Mesenchymal stem cell (in vitro differentiated cells and primary cell): ENCODE measurements around the gene DDAH1.
"Not testable (repeated sequence)": the region's sequence is repeated elsewhere in the genome, so short reads cannot be mapped to it uniquely, and the experiment has no call there.

Experiments used
- DNase-seq: peaks from one replicate; pipeline ENCODE4 v3.0.0-alpha.2; 2013
- H2AFZ ChIP-seq: one replicate; pipeline ENCODE4 v1.6.1; 2013; ENCODE audit warnings: low read depth, mild to moderate bottlenecking, control low read depth, inconsistent platforms, low read length, moderate library complexity
- H2AK5ac ChIP-seq: 2 replicates; pipeline ENCODE4 v1.6.1; 2013; ENCODE audit warnings: low read length, moderate library complexity, mild to moderate bottlenecking, inconsistent platforms; ENCODE audit not compliant: severe bottlenecking
- H2BK120ac ChIP-seq: one replicate; pipeline ENCODE4 v1.6.1; 2013; ENCODE audit warnings: low read depth, mild to moderate bottlenecking, inconsistent platforms, low read length, moderate library complexity
- H2BK12ac ChIP-seq, 2 experiments: one replicate each; pipeline ENCODE4 v1.6.1; 2013; ENCODE audit warnings: inconsistent platforms in 2 of 2, low read length in 2 of 2, mild to moderate bottlenecking in 2 of 2, moderate library complexity in 2 of 2, control low read depth in 1 of 2
- H2BK15ac ChIP-seq: one replicate; pipeline ENCODE4 v1.6.1; 2013; ENCODE audit warnings: mild to moderate bottlenecking, low read depth, inconsistent platforms; ENCODE audit not compliant: poor library complexity, severe bottlenecking
- H2BK5ac ChIP-seq: 2 replicates; pipeline ENCODE4 v1.6.1; 2013; ENCODE audit warnings: low read depth, mild to moderate bottlenecking, low read length, control low read depth, inconsistent platforms; ENCODE audit not compliant: poor library complexity, severe bottlenecking
- H3K14ac ChIP-seq, 2 experiments: one replicate each; pipeline ENCODE4 v1.6.1; 2013; ENCODE audit warnings: inconsistent platforms in 2 of 2, low read length in 2 of 2, control low read depth in 1 of 2, mild to moderate bottlenecking in 1 of 2, moderate library complexity in 1 of 2
- H3K18ac ChIP-seq, 2 experiments: one replicate each; pipeline ENCODE4 v1.6.1; 2013; ENCODE audit warnings: inconsistent platforms in 2 of 2, low read length in 2 of 2, control low read depth in 1 of 2, low read depth in 1 of 2, mild to moderate bottlenecking in 1 of 2
- H3K23ac ChIP-seq, 2 experiments: one replicate each; pipeline ENCODE4 v1.6.1; 2013; ENCODE audit warnings: inconsistent platforms in 2 of 2, low read length in 2 of 2, mild to moderate bottlenecking in 2 of 2, moderate library complexity in 2 of 2, control low read depth in 1 of 2
- H3K27ac ChIP-seq: 2 replicates; pipeline ENCODE4 v1.5.1; 2013; ENCODE audit warnings: mild to moderate bottlenecking, moderate library complexity, low read length, control low read depth, inconsistent platforms; ENCODE audit not compliant: poor library complexity, severe bottlenecking
- H3K27me3 ChIP-seq, 2 experiments: 2 replicates each; pipeline versions ENCODE4 v1.6.1 to v1.7.0; 2013; ENCODE audit warnings: low read length in 2 of 2, mild to moderate bottlenecking in 2 of 2, moderate library complexity in 2 of 2, control low read depth in 1 of 2, inconsistent platforms in 1 of 2; ENCODE audit not compliant: control insufficient read depth in 1 of 2, insufficient read depth in 1 of 2
- H3K36me3 ChIP-seq, 2 experiments: 2 replicates each; pipeline versions ENCODE4 v1.6.1 to v1.7.0; 2013; ENCODE audit warnings: low read length in 2 of 2, control low read depth in 1 of 2, inconsistent platforms in 1 of 2, low read depth in 1 of 2, mild to moderate bottlenecking in 1 of 2; ENCODE audit not compliant: insufficient read depth in 2 of 2, control insufficient read depth in 1 of 2
- H3K4ac ChIP-seq, 2 experiments: one replicate each; pipeline ENCODE4 v1.6.1; 2013; ENCODE audit warnings: inconsistent platforms in 2 of 2, low read length in 2 of 2, mild to moderate bottlenecking in 2 of 2, moderate library complexity in 2 of 2, control low read depth in 1 of 2, low read depth in 1 of 2
- H3K4me1 ChIP-seq: 2 replicates; pipeline ENCODE4 v1.6.1; 2013; ENCODE audit warnings: low read depth, low read length, control low read depth; ENCODE audit not compliant: control insufficient read depth, insufficient read depth
- H3K4me2 ChIP-seq: 2 replicates; pipeline ENCODE4 v1.6.1; 2013; ENCODE audit warnings: low read length, mild to moderate bottlenecking, inconsistent platforms; ENCODE audit not compliant: poor library complexity, severe bottlenecking
- H3K4me3 ChIP-seq, 2 experiments: 2 replicates each; pipeline versions ENCODE4 v1.5.1 to v1.7.0; 2013; ENCODE audit warnings: low read length in 2 of 2, mild to moderate bottlenecking in 2 of 2, control low read depth in 1 of 2, low read depth in 1 of 2; ENCODE audit not compliant: insufficient read depth in 1 of 2
- H3K79me1 ChIP-seq: replicated peaks from 2 replicates; pipeline ENCODE4 v1.6.1; 2013; ENCODE audit warnings: mild to moderate bottlenecking, control low read depth, low read length, inconsistent platforms; ENCODE audit not compliant: poor library complexity, severe bottlenecking
- H3K9ac ChIP-seq: 2 replicates; pipeline ENCODE4 v1.7.0; 2013; ENCODE audit warnings: mild to moderate bottlenecking, low read length, moderate library complexity
- H3K9me3 ChIP-seq: 2 replicates; pipeline ENCODE4 v1.7.0; 2013; ENCODE audit warnings: mild to moderate bottlenecking, low read length; ENCODE audit not compliant: control insufficient read depth
- H4K8ac ChIP-seq: one replicate; pipeline ENCODE4 v1.6.1; 2013; ENCODE audit warnings: inconsistent platforms, mild to moderate bottlenecking, low read length, moderate library complexity
- H4K91ac ChIP-seq: one replicate; pipeline ENCODE4 v1.6.1; 2013; ENCODE audit warnings: mild to moderate bottlenecking, low read length, inconsistent platforms
- WGBS: methylation state at CpG from one replicate; pipeline ENCODE4 v1.1.7; 2013; ENCODE audit warnings: mixed read lengths; 5-methylcytosine and 5-hydroxymethylcytosine counted together

DDAH1 gene

GRCh38 chr1:85347275-85347674 lies 117.7 kb downstream of the DDAH1 start:
- DNase-seq, H2BK120ac ChIP-seq, H2BK12ac ChIP-seq, H3K9ac ChIP-seq, H3K4ac ChIP-seq, H3K18ac ChIP-seq, H3K4me3 ChIP-seq, H2BK15ac ChIP-seq, H4K91ac ChIP-seq, H2BK5ac ChIP-seq, H3K9me3 ChIP-seq, H3K27me3 ChIP-seq, H3K14ac ChIP-seq, H3K23ac ChIP-seq, H2AK5ac ChIP-seq, H3K27ac ChIP-seq, H3K4me1 ChIP-seq, H2AFZ ChIP-seq, H4K8ac ChIP-seq, H3K4me2 ChIP-seq: not testable (repeated sequence)
- 100% methylated on average over 1 of the region's 4 CpGs for WGBS
- Histone ChIP-seq H3K36me3 (peaks cover 7 to 41% of the 10 kb centered on the region in 2 experiments), H3K79me1 (peaks cover 22% of the 10 kb centered on the region)

- no peak overlapping the region for H3K18ac ChIP-seq
- H3K14ac ChIP-seq = no peak overlapping the region
- H2AFZ ChIP-seq = no peak overlapping the region
- peak overlapping the region; percentile 53 for H3K9ac ChIP-seq
- peak overlapping the region; percentile 83 for H4K91ac ChIP-seq
- peak; percentile 52 for DNase-seq
- no peak overlapping the region for H3K4ac ChIP-seq
- no peak overlapping the region for H2BK5ac ChIP-seq
- no peak overlapping the region for H2AK5ac ChIP-seq
- peak overlapping the region; percentile 89 for H3K27ac ChIP-seq
- no peak overlapping the region for H4K8ac ChIP-seq
- no peak overlapping the region for H3K4me2 ChIP-seq
- peaks cover 3 to 17% of the 10 kb centered on the region in 2 experiments for H3K36me3 ChIP-seq
- H3K79me1 ChIP-seq = peaks cover 24% of the 10 kb centered on the region
- no peak overlapping the region for H2BK120ac ChIP-seq
- no peak overlapping the region for H2BK15ac ChIP-seq
- no peak overlapping the region for H3K4me3 ChIP-seq
- H3K9me3 ChIP-seq = no peaks in the 10 kb centered on the region
- H3K23ac ChIP-seq = no peak overlapping the region
- H3K4me1 ChIP-seq = peaks cover 1% of the 10 kb centered on the region
- WGBS = 6% methylated on average over 3 of the region's 3 CpGs
- H3K27me3 ChIP-seq = no peaks in the 10 kb centered on the region
- H2BK12ac ChIP-seq = no peak overlapping the region
Measured at GRCh38 chr1:85344256-85344694, 120.7 kb downstream of the DDAH1 start.

GRCh38 chr1:85343612-85344255 lies 121.2 kb downstream of the DDAH1 start:
- Histone ChIP-seq H2BK120ac (no peak overlapping the region), H3K23ac (no peak overlapping the region), H3K9me3 (no peaks in the 10 kb centered on the region), H3K18ac (no peak overlapping the region), H2AK5ac (no peak overlapping the region), H3K79me1 (peaks cover 21% of the 10 kb centered on the region), H3K4ac (no peak overlapping the region), H3K27ac (peak overlapping the region; percentile 93), H3K4me2 (no peak overlapping the region), H2BK12ac (no peak overlapping the region), H4K8ac (no peak overlapping the region), H3K4me3 (no peak overlapping the region), H3K14ac (no peak overlapping the region), H3K9ac (peak overlapping the region; percentile 53), H2AFZ (no peak overlapping the region), H3K27me3 (no peaks in the 10 kb centered on the region), H2BK5ac (peak overlapping the region; percentile 46), H3K4me1 (peaks cover 1% of the 10 kb centered on the region), H2BK15ac (no peak overlapping the region), H3K36me3 (peaks cover 2 to 11% of the 10 kb centered on the region in 2 experiments), H4K91ac (no peak overlapping the region)
- DNase-seq = no peak
- no CpG with 5 or more reads among the region's 1 CpG for WGBS

- H3K18ac ChIP-seq = peak overlapping the region in 1 of 2 experiments; percentile 34
- no peak overlapping the region for H4K91ac ChIP-seq
- H3K36me3 ChIP-seq = peaks cover 1 to 6% of the 10 kb centered on the region in 2 experiments
- H2BK5ac ChIP-seq = peak overlapping the region; percentile 46
- no peak overlapping the region for H2BK15ac ChIP-seq
- H4K8ac ChIP-seq = no peak overlapping the region
- no peak overlapping the region for H3K23ac ChIP-seq
- H3K9ac ChIP-seq = peak overlapping the region; percentile 53
- DNase-seq = no peak
- no peak overlapping the region for H2AFZ ChIP-seq
- H3K9me3 ChIP-seq = no peaks in the 10 kb centered on the region
- H3K4me1 ChIP-seq = peaks cover 1% of the 10 kb centered on the region
- peak overlapping the region; percentile 92 for H2AK5ac ChIP-seq
- 71% methylated on average over 1 of the region's 1 CpG for WGBS
- peak overlapping the region; percentile 93 for H3K27ac ChIP-seq
- H3K27me3 ChIP-seq = no peaks in the 10 kb centered on the region
- peak overlapping the region; percentile 29 for H3K4me2 ChIP-seq
- no peak overlapping the region for H3K4ac ChIP-seq
- H3K79me1 ChIP-seq = peaks cover 19% of the 10 kb centered on the region
- H3K4me3 ChIP-seq = no peak overlapping the region
- H2BK120ac ChIP-seq = no peak overlapping the region
- H2BK12ac ChIP-seq = peak overlapping the region in 1 of 2 experiments; percentile 21
- no peak overlapping the region for H3K14ac ChIP-seq
Measured at GRCh38 chr1:85343213-85343611, 121.7 kb downstream of the DDAH1 start.
